HepG2 (cell line): ENCODE results near the gene NIFK. TPM values are rescaled to one million over a fixed set of nuclear protein-coding genes. Genes with fewer than 3 reads are reported as not detected.

Experiments used
- BRCA1 ChIP-seq: sonication (generic); formaldehyde crosslinking; IDR thresholded peaks from 2 replicates; pipeline ENCODE4 v1.4.0; 2020; ENCODE audit warnings: missing genetic modification reagents
- FOXC1 ChIP-seq: sonication (generic); formaldehyde crosslinking; IDR thresholded peaks from 2 replicates; pipeline ENCODE4 v1.8.0; 2022; ENCODE audit warnings: mild to moderate bottlenecking, missing genetic modification reagents, borderline replicate concordance
- GZF1 ChIP-seq: sonication (generic); formaldehyde crosslinking; IDR thresholded peaks from 2 replicates; pipeline ENCODE4 v1.5.1; 2020; ENCODE audit warnings: mild to moderate bottlenecking, missing genetic modification reagents
- JUN ChIP-seq: sonication (generic); formaldehyde crosslinking; IDR thresholded peaks from 2 replicates; pipeline ENCODE4 v1.4.0; 2020; ENCODE audit warnings: mild to moderate bottlenecking, missing genetic modification reagents
- KAT8 ChIP-seq: IDR thresholded peaks from 2 replicates; pipeline ENCODE4 v1.6.1; 2016; ENCODE audit warnings: missing genetic modification reagents, missing compliant biosample characterization
- KIAA2018 ChIP-seq: sonication (generic); formaldehyde crosslinking; IDR thresholded peaks from 2 replicates; pipeline ENCODE4 v1.5.0; 2020; ENCODE audit warnings: mild to moderate bottlenecking, missing genetic modification reagents, borderline replicate concordance
- KLF13 ChIP-seq: sonication (generic); formaldehyde crosslinking; IDR thresholded peaks from 2 replicates; pipeline ENCODE4 v1.4.0; 2020; ENCODE audit warnings: mild to moderate bottlenecking, missing genetic modification reagents
- MIXL1 ChIP-seq: IDR thresholded peaks from 2 replicates; pipeline ENCODE4 v1.6.1; 2016
- PHF20 ChIP-seq: sonication (generic); formaldehyde crosslinking; IDR thresholded peaks from 2 replicates; pipeline ENCODE4 v1.5.0; 2020; ENCODE audit warnings: mild to moderate bottlenecking, missing genetic modification reagents
- PHF21A ChIP-seq: sonication (generic); formaldehyde crosslinking; IDR thresholded peaks from 2 replicates; pipeline ENCODE4 v1.5.0; 2020; ENCODE audit warnings: mild to moderate bottlenecking, missing genetic modification reagents
- RFX3 ChIP-seq: IDR thresholded peaks from 2 replicates; pipeline ENCODE4 v1.6.1; 2016; ENCODE audit warnings: missing biosample characterization, missing genetic modification reagents
- RFXAP ChIP-seq: sonication (generic); formaldehyde crosslinking; IDR thresholded peaks from 2 replicates; pipeline ENCODE4 v1.4.0; 2020; ENCODE audit warnings: missing genetic modification reagents, borderline replicate concordance
- SIN3A ChIP-seq: IDR thresholded peaks from 2 replicates; pipeline ENCODE4 v1.6.1; 2011; ENCODE audit warnings: low read depth, mild to moderate bottlenecking, control low read depth, low read length, borderline replicate concordance
- TBL1XR1 ChIP-seq: fragments of 150-350 bp; IDR thresholded peaks from 2 replicates; pipeline ENCODE4 v1.6.1; 2014; ENCODE audit warnings: borderline replicate concordance, low read length; ENCODE audit not compliant: partially characterized antibody
- THYN1 ChIP-seq: sonication (generic); formaldehyde crosslinking; IDR thresholded peaks from 2 replicates; pipeline ENCODE4 v1.8.1; 2023; ENCODE audit warnings: low read depth, mild to moderate bottlenecking, moderate library complexity, missing genetic modification reagents, borderline replicate concordance
- ZBTB1 ChIP-seq: sonication (generic); formaldehyde crosslinking; IDR thresholded peaks from 2 replicates; pipeline ENCODE4 v1.4.0; 2020; ENCODE audit warnings: missing genetic modification reagents, borderline replicate concordance
- ZNF296 ChIP-seq: sonication (generic); formaldehyde crosslinking; conservative IDR thresholded peaks from 2 replicates; pipeline ENCODE4 v1.5.0; 2020; ENCODE audit warnings: mild to moderate bottlenecking, missing genetic modification reagents
- ZNF512B ChIP-seq: sonication (generic); formaldehyde crosslinking; IDR thresholded peaks from 2 replicates; pipeline ENCODE4 v1.5.1; 2020; ENCODE audit warnings: missing genetic modification reagents, mild to moderate bottlenecking, borderline replicate concordance
- ZSCAN9 ChIP-seq: IDR thresholded peaks from 2 replicates; pipeline ENCODE4 v1.6.1; 2016; ENCODE audit warnings: borderline replicate concordance
- polyA plus RNA-seq, 8 experiments: library from polyadenylated mRNA; depleted of rRNA in 3 of 8; stranded (reverse) in 7 of 8; unstranded in 1 of 8; fragments of >200 nt; fragmentation: Illumina TruSeq in 4 of 8; extraction: Trizol in 4 of 8; gene quantifications; 2 replicates each; pipeline versions ENCODE4 v1.2.1 to v1.2.3, GENCODE V29; 2011 to 2016; ENCODE audit warnings: low read depth in 4 of 8, missing spikeins in 1 of 8, mixed read lengths in 1 of 8; ENCODE audit not compliant: insufficient read depth in 1 of 8
- total RNA-seq, 5 experiments: library from RNA; depleted of rRNA; stranded (reverse); fragments of >200 nt; fragmentation: Illumina TruSeq; extraction: Trizol; gene quantifications; 2 replicates each; pipeline ENCODE4 v1.2.3, GENCODE V29; 2016; ENCODE audit warnings: low read depth in 1 of 5

NIFK gene
- total and polyA plus RNA-seq, 2 of the 13 experiments (the other 11 are each of a cell fraction or from before 2014, with no cell fraction given), result 19.6 to 105 TPM

- TF ChIP-seq SIN3A (peak; percentile 98), ZNF296 (CRISPR knock-in tag) (no peak), FOXC1 (CRISPR knock-in tag) (peak; percentile 95; the same call in 1 of the 2 replicates), THYN1 (CRISPR knock-in tag) (no peak), GZF1 (peak; percentile 74; the same call in 1 of the 2 replicates), BRCA1 (CRISPR knock-in tag) (0 out of 2 replicates have a peak, but pooled peaks have one; percentile 45), PHF21A (CRISPR knock-in tag) (peak; percentile 48; the same call in 1 of the 2 replicates), ZSCAN9 (peak; percentile 94), KAT8 (CRISPR knock-in tag) (peak; percentile 100), TBL1XR1 (peak; percentile 76), ZBTB1 (CRISPR knock-in tag) (no peak), MIXL1 (CRISPR knock-in tag) (peak; percentile 87; the same call in 1 of the 2 replicates), RFXAP (CRISPR knock-in tag) (peak; percentile 71; the same call in 1 of the 2 replicates), PHF20 (CRISPR knock-in tag) (peak; percentile 100), KLF13 (CRISPR knock-in tag) (peak; percentile 98; the same call in 1 of the 2 replicates), JUN (CRISPR knock-in tag) (peak; percentile 62; the same call in 1 of the 2 replicates), ZNF512B (CRISPR knock-in tag) (no peak; the same call in 1 of the 2 replicates), KIAA2018 (CRISPR knock-in tag) (peak; percentile 98; the same call in 1 of the 2 replicates), RFX3 (peak; percentile 44; the same call in 1 of the 2 replicates)
Observed at GRCh38 chr2:121755237-121756111, 18.8 kb upstream of the NIFK start, which contains the start of gene TSN (continued).
